GM19463 (cell line): ENCODE measurements around the gene IRF2BPL.

Experiments used
- ATAC-seq: cut with Tn5 transposase; IDR thresholded peaks from one replicate; pipeline ENCODE4 v1.9.1; 2021; ENCODE audit warnings: mild to moderate bottlenecking, moderate library complexity; ENCODE audit not compliant: unreplicated experiment

The IRF2BPL gene

DNA sequence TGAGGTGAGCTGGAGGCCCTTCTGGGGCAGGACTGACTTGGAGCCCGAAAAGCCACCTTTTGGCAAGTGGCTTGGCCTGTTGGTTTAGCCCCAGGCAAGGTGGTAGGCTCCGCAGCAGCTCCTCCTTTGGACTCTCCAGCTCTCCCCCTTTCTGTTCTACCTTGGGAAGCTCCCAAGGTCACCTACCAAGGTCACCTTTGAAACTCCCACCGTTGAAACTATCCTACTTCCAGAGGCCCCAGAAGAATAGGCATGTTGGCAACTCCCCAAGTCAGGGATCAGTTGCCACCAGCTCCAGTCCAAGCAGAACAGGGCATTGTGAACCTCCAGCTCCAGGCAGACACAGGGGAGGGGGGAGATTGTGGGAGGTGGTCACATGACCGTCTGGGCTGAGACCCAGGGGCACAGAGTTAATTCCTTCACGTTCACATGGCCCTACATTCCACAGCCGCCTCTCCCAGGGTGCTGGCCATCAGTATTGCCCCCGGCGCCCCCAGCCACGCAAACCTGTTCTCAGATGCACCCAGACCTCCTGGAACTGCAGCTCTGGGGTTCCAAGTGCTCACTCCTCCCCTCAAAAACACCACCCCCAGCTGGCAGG, 14.4 kb downstream of the IRF2BPL start:
- ATAC-seq: no peak

DNA sequence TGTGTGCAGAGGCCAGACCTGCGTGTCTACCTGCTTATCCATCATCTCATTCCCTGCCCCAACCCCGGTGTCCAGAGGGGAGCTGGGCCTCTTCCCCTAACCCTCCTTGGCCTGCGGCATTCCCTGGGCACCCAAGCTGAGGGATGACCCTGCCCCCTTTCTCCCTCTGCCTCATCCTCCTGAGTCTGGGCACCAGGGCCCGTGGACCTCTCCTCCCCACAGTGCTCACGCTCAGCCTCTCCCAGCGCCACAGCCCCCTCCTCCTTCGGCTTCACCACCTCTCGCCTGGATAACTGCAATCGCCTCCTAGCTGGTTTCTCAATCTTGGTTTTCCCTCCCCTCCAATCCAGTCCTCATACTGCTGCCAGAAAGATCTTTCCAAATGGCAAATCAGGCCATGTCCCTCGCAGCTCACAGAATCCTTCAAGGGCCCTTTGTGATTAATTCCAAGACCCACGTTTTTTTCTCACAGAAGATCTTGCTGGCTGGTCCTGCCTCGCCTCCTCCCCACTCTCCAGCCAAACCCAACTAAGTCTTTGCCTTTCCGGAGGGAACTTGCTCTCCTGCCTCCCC, 16.2 kb downstream of the IRF2BPL start:
- no peak for ATAC-seq

DNA sequence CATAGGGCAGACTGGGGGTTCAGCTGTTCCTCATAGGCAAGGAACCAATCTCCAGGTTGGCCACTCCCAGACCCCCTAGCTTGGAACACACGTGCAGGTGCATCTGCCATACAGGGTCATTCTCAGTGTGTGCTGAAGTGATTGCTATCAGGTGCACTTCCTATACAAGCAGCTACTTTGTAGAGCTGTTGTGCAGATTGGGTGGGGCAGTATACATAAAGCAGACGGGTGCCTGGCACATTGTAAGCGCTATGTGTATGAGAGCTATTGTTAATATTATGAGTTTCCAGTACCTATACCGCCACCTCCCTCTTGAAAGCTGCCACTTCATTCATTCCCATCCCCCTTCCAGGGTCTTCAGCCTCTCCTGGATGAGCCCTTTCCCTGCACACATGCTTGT, 17.3 kb downstream of the IRF2BPL start:
- ATAC-seq: no peak

DNA sequence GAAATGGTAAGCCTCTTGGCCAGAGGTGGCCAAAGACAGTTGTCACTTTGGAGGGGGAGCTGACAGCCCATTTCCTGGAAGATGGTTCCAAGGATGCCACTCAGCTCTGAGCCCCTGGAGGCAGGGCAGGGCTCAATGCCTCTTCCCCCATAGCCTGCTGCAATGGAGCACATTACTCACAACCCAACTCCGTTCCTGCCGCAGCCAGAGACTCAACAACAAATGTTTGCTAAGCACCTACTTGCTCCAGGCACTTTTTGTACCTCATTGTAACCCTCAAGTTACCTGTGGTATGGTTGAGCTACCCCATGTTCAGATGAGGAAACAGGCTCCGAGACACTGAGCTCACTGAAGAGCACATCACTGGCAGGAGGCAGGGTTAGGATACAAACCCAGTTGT, 19.5 kb downstream of the IRF2BPL start:
- ATAC-seq: no peak

DNA sequence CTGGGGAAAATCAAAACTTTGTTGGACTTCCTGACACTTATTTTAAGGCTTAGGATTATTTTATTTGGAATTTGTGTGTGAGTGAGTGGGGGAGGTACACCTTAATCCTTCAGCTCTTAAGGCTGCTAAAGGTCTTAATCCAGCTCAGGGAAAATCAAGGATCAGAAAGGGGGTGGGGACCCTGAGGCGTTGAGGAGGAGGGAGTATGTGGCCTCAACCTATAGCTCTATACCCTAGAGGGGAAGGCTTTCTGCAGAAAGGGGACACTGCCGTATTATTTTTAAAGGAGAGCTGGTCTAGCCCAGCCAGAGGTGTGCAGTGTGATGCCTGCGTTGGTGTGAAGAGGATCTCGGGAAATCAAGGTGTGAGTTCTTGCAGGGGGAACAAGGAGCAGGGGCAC, 20.0 kb downstream of the IRF2BPL start:
- no peak for ATAC-seq

DNA sequence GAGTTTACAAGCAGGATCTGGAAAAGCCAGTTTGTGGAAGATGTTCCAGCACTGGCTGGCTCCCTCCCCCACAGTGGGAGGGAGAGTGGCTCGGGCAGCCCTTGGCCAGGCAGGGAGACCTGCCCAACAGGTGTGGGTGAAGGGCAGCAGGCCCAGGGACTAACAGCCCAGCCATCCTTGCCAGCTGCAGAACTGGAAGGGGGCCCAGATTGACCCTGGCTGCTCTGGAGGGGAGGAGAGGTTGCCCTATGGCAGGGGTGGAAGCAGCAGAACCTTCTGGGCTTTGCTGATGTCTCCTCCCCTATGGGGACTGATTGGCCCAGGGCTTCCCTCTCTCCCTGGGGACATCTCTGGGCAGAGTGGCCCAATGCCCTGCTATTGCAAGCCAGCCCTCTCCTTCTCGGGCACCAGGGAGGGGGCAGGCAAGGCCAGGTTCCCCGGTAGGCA, 20.5 kb downstream of the IRF2BPL start:
- ATAC-seq: no peak

DNA sequence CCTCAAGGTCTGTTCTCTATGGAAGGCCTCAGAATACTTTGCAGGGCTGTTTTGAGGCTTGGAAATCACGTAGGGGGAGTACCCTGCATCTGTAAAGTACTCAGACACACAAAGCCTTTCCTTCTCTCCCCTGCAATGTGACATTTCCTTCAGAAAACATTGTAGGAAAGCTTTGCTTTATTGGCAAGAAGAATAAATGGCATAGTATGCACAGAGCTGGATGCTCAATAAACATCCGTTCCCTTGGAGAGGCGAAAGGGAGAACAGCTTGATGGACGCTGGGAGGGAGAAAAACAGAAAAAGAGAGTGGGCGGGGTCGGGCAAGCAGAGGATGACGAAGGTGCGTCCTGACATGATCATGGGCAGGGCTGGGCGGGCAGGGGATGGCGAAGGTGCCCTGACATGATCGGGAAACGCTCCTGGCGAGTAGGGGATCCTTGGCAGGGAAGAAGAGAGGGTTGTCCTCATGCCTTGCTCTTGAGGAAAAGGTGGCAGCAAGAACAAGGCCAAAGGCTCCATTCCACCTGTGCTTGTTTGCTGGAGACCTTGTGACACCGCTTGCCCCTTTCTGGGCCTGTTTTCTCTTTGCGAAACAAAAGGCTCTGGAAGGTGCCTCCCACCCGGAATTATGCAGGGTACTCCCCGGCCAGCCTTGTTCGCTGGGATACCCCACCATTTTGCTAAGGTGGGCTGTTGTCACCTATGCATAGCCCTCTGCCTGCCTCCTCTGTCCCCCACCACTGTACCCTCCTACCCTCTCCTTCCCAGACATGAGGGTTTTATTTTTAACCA, 21.1 kb downstream of the IRF2BPL start:
- no peak for ATAC-seq

DNA sequence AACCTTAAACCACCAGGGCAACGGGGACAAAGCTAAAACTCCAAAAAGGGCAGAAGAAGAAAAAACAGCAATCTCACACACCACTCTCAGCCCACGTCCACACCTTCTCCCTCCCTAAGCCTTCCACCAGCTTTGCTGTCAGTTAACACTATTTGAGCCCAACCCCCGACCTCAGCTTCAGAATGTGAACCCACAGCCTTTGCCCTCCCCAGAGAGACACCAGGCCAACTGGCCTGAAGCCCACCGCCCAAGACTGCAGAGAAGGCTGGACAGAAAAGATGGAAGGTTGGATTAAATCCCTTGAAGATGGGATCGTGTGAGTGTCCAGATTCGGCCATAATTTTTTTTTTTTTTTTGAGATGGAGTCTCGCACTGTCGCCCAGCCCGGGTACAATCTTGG, 22.4 kb downstream of the IRF2BPL start:
- ATAC-seq: no peak

DNA sequence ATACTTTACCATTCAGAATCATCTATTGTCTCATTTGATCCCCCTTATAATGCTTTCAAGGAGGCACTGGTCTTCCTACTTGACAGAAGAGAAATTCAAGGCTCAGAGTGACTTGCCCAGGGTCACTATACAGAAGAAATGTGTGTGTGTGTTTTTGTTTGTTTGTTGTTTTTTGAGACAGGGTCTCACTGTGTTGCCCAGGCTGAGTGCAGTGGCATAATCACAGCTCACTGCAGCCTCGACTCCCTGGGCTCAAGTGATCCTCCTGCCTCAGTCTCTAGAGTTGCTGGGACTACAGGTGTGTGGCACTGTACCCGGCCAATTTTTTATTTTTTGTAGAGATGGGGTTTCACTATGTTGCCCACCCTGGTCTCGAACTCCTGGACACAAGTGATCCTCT, 22.9 kb downstream of the IRF2BPL start:
- ATAC-seq: no peak

DNA sequence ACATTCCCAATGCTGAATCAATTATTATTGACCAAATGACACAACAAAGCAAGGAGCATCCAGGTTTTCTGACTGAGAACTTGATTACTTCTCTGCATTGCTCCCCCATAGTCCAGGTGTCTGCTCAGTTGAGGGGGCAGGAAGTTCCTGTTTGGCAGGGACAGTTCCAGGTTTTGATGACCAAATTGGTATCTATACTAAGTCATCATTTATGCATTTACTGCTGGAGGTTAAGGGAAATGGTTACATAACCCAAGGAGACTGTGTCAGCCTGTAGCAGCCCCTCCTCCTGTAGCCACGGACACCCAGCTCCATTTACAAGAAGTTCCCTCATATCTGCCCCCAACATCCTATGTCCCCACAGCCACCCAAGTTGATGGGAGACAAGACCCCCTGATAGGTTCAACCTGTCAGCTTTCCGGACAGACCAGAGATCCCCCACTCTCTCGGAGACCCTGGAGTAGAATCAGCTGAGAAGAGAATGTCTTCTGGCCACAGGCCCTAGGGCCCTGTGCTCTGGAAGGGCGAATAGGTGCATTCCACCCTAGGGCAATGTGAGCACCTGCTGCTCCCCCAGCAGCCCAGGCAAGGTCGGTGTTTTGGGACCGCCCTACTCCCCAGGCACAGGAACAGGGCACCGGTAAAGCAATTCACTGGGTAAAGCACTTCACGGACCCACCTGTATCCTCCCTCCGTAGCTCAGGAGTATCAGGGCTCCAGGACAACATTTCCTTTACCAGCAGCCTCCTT, 23.6 kb downstream of the IRF2BPL start:
- ATAC-seq: no peak

DNA sequence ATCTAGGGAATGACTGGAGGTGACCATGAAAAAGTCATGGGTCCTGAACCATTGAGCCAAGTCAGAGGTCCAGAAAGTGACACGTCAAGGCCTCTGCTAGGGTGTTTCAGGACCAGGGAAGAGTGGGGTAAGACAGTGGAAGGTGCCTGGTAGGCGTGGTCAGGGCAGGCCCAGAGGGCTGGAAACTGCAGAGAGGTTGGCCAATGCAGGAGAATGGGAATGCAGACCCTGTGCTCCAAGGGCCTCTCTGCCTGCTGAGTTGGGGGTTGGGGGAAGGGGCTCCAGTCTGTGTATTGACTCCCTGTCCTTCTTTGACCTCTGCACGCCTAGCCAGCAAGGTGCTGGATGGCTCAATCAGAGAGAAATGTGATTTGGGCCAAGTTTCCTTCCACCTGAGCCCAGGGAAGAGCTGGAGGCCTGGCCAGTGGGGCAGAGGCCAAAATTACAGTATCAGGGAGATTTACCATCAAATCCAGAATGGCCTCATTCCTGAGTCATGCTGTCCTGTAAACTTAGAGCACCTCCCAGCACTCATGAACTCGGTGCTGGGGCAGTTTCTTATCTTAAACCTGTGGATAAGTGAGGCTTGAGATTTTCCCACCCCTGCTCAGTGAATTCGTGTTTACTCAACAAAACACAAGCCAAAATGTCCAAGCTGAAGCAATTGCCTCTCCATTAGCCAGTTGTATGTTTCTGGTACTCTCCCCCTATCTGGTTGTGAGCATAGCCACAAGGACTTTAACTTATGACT, 24.4 kb downstream of the IRF2BPL start:
- ATAC-seq: no peak

DNA sequence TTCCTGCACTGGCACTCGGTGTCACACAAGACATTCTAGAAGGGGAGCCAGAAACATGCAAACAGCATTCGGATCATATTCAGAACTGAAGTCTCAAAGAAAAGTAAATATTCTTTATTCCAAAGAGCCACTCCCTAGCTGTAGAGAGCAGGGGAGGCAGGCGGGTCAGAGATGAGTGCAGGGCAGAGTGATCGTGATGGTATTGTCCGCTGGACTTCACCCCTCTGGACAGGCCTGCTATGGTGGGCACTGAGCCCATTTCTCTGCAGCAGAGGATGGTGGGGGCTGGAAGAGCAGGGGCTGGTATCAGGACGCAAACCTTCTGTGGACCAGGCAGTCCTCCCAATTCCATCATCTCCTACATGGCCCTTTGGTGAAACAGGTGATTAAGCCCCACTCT, 25.6 kb downstream of the IRF2BPL start:
- ATAC-seq: no peak

DNA sequence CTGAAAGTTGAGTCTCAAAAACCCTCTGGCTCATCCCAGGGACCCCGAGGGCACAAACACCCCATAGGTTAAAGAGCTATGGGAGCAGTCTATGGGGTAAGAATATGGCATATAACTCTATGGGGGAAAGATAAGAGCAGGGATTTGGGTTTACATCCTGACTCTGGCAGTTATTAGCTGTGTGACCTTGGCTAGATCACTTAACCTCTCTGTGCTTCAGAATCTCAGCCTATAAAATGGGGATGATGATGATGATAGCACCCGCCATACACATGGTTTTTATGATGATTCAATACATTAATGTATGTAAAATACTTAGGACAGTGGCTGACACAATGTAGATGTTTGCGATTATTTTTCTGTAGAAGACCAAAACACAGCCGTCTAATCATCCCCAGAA, 26.2 kb downstream of the IRF2BPL start:
- ATAC-seq: no peak

DNA sequence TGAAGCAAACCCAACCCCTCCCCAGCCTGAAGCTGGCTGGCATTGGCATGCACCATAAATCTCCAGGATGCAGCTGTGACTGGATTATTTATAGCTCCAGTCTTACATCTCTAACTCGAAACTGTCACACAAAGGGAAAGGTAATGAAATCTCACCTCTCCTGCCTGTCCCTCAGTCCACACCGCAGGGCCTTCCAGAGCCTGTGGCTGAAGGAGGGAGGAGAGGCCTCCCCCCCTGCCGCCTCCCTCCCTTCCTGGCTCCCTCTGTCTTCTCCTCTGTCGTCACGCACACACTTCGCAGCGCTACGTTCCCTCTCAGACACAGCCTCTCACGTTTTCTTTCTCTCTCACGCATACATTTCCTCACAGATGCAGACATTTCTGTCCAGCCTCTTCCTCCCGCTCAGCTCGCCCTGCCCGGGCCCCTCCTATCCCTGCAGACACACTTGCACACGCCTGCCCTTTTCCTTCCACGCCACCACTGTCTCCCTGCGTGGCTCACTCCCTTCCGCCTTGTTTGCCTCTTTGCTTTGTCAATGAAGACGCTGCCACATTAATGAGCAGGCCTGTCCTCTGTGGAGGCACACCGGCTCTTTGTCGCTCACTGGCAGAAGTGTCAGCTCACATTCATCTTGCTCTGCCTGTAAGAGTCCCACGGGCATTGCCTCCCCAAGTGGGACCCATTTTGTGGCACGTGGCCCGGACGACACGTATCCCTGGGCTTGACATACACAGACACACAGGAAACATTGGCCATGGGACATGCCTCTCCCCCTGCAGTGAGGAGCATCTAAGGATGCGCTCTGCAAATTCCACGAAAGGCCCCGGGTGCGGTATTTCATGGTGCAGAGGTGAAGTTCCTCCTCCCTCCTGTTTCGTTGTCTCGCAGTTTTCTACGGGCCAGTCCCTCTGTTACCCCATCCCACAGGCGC, 27.9 kb downstream of the IRF2BPL start:
- peak; percentile 58 for ATAC-seq

DNA sequence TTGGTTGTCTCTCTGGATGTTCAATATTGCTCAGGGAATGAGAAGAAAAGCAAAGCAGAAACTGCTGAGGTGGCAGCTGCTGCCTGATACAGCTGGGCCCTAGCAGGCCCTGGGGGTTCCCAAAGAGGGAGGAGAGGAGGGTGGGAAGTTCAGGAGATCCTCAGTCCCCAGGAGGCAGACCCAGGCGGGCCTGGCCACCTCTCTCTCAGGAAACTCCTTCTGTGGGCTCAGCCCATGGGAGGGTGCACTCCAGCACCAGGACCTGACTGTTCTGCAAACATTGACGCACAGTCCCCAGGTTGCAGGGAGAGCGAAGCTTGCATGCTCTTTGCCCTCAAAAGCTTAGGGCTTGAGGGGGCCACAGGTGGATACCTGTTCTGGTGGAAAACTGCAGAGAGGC, 29.6 kb downstream of the IRF2BPL start:
- no peak for ATAC-seq

DNA sequence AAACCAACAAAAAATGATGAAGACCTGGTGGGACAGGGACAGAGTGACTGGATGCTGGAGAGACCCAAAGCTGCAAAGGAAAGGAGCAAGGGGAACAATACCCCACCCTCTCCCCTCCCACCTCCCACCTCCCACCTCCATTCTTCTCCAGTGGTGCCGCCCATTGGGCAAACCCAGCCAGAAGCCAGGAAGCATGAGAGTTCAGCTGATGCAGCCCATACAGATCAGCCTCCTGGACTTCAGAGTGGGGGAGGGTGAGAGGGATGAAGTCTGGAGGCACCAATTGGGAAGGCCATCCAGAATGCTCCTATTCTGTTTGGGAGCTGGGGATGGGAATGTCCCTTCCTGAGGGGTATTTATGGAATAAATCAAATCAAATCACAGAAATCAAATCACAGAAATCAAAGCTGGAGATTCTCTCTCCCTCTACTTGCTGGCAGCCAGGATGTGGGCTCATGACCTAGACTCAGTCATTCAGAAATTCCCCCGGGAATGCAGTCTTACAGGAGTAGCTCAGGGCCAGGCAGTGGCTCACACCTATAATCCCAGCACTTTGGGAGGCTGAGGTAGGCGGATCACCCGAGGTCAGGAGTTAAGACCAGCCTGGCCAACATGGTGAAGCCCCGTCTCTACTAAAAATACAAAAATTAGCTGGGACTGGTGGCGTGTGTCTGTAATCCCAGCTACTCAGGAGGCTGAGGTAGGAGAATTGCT, 31.1 kb downstream of the IRF2BPL start:
- ATAC-seq: no peak

DNA sequence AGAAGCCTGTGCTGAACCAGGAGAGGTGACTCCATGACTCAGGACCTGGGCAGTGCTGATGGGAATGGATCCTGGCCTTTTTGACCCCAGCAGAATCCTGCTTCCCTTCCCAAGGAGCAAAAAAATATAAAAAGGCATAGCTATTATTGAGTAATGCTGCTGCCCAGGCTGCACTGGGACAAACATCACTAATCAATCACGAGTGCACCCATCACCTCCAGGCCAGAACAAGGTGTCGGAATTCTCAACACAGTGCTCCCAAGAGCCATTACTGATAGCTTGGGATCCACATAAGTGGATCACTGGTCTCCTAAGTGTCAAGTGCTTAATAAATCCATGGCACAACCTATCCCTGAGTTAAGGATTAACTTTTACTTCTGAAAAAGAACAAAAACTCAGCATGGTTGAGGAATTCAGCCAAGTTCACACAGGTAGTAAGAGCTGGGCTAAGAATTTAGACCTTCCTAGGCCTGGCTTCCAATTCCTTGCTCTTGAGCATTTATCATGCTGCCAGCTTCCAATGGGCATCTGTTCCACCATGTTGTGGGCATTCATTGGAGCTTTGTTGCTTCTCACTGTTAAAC, 31.9 kb downstream of the IRF2BPL start:
- no peak for ATAC-seq

DNA sequence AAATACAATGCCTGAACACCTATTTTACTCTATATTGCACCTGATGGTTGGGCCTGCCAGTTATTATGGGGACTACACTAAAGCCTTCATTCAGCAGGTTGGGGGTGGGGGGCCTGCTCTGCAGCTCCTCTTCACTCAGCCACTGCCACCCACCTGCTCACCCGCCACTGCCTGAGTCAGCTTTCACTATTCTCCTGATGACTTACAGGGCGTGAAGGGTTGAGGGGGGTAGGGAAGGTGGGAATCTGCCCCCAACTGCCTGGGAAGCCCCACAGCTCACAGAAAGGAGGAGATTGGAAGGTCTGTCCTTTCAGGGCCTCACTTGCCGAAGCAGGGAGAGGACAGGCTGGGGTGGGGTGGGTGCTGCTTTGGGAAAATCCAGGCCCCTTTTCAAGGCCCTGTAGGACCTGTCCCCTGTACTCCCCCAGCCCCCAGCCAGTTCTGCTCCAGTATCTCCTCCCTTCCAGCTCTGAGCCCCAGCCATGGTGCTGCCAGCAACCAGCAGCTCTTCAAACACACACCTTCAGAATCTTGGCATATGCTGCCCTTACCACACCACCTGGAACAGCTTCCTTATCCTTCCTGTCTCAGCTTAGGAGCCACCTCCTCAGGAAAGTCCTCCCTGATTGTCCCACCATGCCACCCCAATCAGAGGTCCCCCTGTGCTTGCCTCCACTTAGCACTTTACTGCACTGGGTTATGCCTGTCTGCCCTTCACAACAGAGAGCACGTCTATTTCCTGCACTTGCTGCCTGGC, 33.1 kb downstream of the IRF2BPL start:
- no peak for ATAC-seq
